NCI-H82 treated with DMSO at 0.1 percent for 48 hours (cell line): ENCODE data around the gene TMOD3.

ENCODE experiments used
- DNase-seq: peaks from one replicate; lab custom pipeline; 2025; ENCODE audit not compliant: unreplicated experiment; lab: John Stamatoyannopoulos, UW

Gene TMOD3

DNA sequence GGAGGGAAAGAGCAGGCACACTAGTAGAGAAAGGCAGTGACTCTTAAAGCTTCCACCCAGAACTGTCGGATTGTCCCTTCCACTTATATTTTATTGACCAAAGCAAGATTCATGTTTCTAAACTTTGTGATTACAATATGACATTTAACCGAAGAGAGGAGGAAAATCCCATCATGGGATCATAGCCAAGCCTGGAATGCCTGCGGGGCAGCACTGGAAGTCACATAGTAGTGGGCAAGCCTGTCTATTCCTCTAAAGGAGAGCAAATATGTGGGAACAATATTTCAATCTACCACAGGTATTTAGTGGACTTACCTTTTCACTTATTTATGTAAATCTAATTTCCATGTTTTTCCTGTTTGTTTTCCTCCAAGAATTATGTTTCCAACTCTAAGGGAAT is 3.8 kb upstream of the TMOD3 start:
- no peak for DNase-seq

DNA sequence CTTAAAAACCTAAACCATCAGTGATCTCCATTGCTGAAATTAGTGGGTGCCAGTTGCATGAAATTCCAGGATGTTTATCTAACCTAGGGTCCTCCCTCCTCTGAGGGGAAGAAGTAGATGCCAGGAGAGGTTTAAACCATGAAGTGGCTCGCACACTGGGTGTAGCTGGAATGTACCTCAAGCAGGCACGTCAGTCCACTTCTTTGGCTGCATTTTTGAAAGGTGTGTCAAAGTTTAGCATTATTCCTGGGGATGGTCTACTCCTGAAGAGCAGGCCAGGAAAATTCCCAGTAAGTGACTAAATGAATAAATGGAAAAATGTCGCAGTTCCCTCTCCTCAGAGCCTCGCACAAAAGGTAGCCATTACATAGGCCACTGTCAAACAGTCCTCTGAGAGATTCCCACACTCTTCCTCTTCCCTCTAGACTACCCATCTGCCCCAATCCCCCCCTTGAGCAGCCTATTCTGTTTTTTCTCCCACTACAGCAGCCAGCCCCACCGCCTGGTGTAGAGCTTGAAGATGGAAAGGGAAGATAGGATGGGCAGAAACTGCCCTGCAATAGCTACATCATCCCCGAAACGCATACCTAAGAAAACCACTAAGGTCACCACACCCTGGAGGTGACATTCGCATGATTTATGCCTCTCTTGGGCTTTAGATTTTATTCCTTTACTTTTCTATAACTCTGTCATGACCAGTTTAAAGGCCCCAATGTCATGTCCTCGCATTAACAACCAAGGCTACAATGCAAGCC is 655 bp upstream of the TMOD3 start:
- DNase-seq: no peak

DNA sequence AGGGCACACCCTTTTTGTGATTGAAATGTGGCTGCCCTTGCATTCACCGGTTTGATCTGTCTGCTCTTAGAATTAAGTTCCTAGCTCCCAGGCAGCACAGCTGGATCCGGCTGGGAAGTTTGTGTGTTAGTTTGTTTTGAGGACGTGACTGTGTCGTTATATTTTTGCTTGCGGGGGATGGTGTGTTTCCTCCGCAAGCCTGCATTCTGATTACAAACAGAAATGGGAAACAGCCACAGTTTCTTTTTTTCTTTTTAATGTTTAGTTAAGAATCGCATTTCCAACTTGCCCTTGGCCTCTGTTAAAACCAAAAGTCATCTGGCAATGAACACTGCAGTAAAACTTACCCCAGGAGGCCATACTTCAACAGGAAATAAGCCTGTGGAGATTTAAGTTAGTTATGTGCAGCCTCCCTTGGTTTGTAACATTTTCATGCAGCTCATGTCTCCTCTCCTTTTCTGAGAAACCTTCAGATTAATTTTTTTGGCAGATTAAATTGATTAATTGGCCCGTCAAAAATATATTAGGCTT is 888 bp downstream of the TMOD3 start:
- DNase-seq: no peak

DNA sequence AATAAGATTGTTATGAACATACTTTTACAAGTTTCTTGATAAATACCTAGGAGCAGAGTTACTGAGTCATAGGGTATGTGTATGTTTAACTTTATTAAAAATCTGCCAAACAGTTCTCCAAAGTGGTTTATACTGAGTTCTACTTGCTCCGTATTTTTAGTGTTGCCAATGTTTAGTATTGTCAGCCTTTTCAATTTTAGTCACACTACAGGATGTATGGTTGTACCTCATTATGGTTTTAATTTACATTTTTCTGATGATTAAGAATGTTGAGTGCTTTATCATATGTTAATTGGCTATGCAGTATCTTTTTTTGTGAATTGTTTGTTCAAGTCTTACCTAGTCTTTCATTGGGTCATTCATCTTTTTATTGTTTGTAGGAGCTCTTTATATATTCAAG is 4.3 kb downstream of the TMOD3 start:
- no peak for DNase-seq

DNA sequence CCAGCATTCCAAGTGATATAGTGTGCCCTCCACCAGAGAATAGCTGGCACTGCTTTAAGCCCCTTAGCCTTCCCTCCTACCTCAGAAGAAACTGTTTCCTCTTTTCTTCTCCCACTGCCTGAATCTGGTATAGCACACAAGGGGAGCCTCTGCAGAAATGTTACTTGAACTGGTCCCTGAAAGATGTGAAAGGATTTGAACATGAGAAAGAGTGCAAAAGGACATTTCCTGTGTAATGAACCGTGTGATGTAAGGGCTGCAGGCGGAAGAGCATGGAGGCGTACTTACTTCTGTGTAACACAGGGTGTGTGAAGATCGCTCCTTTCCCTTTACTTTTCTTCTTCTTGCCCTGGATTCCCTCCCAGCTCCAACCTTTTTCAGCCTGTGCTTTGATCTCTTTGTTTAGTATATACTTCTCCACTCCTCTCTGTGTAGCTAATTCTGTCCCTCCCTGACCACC is 8.4 kb downstream of the TMOD3 start:
- no peak for DNase-seq

DNA sequence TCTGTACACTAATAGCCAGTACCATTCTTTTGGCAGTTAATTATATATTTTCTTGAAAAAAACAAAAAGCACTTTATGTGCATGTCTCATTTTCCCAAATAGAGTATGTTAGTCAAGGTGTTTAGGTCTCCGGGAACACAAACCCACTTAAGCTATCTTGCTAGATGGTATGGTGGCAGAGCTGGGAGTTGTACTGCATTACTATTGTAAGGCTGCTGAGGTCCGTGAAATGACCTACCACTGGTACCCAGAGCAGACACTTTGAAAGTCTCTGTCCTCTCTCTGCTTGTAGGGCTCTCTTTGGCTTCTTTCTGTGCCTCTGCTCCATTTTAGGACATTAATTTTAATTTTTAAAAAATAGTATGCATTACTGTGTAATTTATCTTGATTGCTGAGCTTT is 8.8 kb downstream of the TMOD3 start:
- no peak for DNase-seq

DNA sequence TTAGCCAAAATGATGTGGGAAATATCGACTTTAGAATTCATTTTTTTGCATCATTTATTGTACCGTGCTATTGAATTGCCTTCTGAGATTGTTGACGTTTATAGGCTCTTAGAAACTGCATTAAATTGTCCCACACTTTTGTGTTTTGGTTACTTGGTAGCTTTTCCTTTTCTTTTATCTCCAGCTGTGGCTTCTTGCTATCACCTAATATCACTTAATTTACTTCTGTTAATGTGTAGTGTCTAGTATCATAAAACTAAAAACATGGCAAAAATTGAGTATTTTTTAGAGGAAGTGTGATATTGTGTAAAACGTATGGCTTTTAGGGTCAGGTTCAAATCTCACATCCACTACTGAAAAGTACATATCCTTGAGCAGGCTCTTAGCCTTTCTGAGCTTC is 11.2 kb downstream of the TMOD3 start:
- DNase-seq: no peak

DNA sequence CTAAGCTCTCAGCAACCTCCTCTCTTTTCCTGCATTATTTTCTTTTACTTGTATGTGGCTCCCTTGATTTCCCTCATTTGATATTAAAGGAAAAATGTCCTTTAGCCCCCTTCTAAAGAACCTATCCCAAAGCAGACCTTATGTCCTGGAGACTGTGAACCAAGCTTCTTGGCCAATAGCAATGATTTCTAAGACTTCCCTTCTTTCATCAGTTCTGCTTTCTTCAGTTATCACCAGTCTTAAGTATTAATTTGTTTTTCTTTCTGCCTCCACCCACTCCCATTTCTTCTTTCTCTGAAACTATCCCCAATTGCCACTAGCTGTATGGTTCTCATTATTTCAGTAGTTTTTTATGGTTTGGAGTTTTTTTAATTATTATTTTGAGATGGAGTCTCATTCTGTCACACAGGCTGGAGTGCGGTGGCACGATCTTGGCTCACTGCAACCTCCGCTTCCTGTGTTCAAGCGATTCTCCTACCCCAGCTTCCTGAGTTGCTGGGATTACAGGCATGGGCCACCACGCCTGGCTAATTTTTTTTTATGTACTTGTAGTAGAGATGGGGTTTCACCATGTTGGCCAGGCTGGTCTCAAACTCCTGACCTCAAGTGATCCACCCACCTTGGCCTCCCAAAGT is 12.1 kb downstream of the TMOD3 start:
- no peak for DNase-seq

DNA sequence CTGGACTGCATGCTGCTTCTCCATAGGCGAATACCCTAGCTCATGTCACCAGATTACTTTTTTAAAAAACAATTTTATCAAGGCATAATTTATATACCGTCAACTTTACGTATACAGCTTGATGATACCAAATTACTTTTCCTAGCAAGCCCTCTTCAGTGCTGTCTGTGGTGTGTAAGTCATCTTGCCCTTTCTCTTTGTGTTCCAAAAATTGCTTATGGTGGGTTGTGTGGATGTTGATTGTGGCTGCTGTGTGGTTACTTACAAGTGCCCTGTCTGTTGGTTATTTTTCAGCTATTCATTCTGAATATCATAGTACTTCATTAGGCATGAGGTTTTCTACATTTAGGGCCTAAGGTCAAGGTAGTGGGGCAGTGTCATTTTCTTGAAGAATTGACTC is 12.8 kb downstream of the TMOD3 start:
- no peak for DNase-seq

DNA sequence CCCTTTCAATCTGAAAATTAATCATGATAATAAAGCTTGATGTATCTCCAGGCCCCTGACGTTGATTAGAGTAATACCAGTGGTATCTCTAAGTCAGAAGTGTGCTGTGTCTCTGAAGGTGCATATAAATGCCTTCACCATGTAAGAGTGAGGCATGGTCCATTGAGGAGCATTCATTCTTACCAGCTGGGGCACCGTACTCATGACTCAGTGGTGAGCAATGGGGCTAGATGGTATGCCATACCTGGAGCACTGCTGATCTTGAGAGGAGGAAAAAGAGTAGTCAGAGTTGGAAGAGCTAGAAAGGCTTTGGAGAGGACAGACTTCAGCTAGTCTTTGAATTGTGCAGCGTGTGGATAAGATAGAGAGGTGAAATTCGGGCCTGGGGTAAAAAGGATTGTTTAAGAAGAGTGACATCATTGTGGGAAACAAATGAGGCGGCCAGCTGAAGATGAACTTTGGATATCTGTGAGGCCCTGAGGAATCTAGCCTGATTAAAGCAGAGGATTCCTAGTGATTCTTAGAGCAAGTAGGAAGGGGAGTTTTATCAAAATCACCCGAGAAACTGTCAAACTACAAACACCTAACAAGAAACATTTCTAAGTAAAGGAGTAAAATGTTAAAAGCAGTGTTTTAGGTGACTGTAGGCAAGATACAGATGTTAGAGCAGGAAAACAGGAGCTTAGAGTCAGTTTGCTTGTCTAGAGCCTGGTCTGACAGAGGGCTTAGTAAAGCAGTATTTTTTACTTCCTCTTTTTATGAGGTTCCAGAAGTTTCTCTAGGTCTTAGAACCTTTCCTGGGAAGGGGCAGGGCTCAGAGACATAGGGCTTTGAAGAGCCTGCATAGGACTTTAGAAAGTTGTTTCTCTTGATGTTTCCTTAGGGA is 13.6 kb downstream of the TMOD3 start:
- DNase-seq: no peak

DNA sequence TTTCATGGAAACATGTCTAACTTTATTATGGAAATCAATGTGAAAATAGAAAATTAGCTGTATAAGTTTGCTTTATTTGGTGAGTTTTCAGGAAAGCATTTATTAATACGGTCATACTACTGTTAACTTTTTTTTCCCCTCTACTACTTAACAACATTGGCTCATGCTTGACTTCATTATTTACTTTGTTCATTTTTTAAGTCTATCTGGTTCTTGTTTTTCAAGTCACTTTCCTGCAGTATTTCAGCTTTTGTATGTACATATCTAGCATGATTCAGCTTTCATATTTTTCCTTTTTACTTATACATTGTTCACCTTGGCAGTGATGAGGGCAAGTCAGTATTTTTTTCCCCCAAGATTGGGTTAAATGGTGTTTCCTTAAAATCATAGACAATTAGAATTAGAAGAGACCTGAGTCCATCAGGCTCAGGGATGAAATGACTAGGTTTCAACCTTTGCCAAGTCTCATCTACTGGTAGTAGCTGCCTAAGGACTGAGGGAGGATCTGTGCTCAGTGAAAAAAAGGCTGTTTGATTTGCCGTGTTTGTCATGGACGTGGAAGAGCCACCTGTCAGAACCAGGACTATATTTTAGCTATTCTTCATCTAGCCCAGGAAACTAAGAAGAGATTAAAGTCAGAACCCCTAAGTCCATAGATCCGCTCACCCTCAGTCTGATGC is 15.4 kb downstream of the TMOD3 start:
- no peak for DNase-seq

DNA sequence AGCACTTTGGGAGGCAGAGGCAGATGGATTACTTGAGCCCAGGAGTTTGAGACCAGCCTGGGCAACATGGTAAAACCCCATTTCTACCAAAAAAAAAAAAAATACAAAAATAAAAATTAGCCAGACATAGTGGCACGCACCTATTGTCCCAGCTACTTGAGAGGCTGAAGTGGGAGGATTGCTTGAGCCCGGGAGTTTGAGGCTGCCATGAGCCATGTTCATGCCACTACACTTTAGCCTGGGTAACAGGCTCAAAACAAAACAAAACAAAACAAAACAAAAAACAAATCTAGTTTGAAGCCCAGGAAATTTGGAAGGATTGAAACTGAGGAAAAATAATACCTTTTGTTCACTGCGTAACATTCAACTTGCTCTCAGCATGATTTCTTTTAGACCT is 16.6 kb downstream of the TMOD3 start:
- DNase-seq: no peak

DNA sequence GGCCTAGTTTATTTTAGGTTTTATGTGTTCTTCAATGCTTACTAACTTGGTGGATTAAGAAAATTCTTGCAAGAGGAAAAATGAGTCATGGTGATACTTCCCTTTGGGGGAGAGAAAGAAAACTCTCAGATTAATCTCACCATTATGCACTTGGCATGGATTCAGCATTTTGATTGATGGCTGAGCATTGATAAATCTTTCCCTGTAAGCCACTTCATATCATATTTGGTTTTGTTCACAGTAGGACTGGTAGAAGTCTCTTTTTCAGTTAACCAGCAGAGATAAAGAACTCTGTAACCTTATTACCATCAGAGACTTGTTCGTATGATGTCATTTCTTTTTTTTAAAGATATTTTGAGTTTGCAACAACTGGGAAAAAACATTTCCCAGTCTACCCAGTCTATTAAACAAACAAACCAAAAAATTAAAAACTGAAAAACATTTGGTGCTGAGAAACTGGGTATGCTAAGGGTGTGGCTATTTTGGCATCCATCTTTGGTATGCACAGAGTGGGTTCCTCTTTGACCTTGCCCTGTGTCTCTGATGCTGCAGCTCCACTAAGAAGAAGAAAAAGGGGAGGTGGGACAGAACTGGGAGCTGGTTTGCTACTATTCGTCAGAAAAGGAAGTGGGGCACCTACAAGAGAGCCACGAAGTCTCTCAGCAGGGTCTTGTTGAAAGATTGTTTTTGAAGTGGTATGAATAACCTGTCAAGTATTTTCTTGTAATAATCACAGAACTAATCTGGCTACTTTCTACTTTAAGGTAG is 17.2 kb downstream of the TMOD3 start:
- no peak for DNase-seq

DNA sequence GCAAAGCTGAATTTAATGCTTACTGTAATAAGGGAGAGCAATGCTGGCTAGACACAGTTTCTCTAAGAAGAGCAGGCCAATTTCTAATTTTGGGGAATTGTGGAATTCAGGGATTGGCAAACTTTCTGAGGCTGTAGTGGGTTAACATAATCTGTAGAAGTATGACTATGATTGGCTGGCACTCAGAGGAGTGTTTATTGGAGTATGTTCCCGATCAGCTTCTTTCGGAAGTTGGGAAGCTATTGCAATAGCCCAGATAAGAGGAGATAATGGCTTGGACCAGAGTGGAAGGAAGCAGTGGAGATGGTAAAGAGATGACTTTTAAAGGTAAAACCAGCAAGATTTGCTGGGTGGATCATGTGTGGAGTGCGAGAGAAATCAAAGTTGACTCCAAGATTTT is 19.4 kb downstream of the TMOD3 start:
- no peak for DNase-seq

DNA sequence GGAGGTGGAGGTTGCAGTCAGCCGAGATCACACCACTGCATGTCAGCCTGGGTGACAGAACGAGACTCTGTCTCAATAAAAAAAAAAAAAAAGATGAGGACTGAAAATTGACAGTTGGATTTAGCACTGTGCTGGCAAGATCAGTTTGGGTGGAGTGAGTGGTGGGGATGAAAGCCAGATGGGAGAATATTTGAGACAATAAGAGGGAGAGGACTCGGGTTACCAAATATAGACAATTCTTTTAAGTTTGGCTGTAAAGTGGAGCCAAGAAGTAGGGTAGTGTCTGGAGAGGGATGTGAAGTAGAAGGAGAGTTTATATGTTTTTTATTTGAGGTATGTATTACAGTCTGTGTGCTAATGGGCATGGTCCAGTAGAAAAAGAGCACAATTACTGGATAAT is 20.4 kb downstream of the TMOD3 start:
- DNase-seq: no peak

DNA sequence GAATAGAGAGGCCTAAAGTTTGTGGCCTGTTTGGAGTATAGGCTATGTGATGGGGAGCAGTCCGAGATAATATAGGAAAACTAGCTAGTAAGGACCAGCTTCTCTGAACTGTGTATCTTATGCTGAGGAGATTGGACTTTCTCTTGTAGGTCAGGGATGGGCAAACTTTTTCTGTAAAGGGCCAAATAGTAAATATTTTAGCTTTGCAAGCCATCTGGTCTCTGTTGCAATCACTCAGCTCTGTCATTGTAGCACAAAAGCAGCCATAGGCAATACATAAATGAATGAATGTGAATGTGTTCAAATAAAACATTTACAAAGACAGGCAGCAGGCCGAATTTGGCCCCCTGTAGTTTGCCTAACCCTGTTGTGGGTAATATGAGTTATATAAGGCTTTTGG is 24.5 kb downstream of the TMOD3 start:
- DNase-seq: no peak

DNA sequence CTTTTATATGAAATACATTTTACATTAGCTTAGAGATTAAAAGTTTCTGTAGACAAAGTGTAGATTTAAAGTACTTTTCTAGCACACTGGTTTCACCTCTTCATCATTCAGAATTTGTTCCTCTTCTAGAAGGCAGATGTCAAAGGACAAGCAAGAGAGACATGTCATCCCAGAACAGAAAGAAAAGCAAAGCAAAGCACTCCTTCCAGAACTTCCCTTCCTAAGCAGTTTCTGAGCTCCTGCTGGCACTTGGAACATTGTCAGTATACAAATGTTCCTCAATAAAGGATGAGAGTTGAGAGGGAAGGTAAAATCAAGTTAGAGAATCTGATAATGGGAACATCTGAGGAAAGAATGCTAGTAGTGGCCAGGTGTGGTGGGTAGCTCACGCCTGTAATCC is 26.2 kb downstream of the TMOD3 start:
- DNase-seq: no peak

DNA sequence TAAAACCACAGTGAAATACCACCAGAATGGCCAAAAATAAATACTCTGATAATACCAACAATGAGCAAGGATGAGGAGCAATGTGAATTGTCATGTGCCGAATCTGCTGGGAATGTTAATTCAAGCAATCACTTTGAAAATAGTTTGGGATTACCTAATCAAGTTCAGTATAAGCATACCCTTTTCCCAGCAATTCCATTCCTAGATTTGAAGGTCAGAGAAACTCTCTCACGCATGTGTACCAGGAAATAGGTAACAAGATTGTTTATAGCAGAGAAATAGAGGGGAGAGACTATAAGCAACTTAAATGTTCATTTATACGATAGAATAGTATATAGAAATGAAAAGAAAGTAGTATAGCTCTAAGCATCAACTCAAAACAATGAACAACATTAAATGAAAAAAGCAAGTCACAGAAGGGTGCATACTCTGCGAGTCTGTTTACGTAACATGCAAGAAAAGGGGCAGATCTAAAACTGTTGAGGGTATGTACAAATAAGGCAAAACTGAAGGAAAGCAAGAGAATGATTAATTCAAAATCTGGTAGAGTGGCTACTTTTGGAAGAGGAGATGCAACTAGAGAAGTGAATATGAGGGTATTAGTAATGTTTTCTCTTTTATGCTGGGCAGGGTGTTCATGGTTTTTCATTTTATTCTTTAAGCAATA is 27.4 kb downstream of the TMOD3 start:
- no peak for DNase-seq

DNA sequence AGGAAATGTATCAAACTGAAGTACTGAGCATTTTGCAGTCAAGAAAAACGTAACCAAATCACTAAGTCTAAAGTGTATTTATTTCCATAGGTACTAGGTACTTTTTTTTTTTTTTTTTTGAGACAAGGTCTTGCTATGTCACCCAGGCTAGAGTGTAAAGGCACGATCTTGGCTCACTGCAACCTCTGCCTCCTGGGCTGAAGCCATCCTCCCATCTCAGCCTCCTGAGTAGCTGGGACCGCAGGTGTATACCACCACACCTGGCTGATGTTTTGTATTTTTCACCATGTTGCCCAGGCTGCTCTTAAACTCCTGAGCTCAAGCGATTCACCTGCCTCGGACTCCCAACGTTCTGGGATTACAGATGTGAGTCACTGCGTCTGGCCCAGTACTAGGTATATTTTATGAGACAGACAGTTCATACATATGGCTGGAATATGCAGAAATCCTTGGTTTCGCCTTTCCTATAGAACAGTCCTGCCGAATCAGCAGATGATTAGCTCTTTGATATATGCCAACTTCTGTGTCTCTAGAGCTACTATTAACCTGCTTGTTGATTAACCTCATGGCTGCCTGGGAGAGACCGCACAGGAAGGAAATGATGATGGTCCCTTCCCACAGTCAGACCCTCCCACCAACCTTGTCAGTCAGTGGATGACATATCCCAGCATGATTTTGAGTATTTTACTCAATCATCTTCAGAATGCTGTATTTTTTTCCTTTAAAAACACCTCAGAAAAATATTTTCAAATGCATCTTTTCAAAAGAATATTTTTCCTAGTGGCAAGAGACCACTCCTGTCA is 32.3 kb downstream of the TMOD3 start:
- DNase-seq: no peak
